NCI-H2029 treated with DMSO at 0.1 percent for 48 hours (cell line): ENCODE data around the gene PYCR2.
A peak's percentile ranks its signal among the peaks of the same experiment; 100 is the strongest.
"Not testable (repeated sequence)": the region's sequence is repeated elsewhere in the genome, so short reads cannot be mapped to it uniquely, and the experiment has no call there.

Experiments
- DNase-seq: peaks from one replicate; lab custom pipeline; 2025; lab: John Stamatoyannopoulos, UW

PYCR2 gene

DNA sequence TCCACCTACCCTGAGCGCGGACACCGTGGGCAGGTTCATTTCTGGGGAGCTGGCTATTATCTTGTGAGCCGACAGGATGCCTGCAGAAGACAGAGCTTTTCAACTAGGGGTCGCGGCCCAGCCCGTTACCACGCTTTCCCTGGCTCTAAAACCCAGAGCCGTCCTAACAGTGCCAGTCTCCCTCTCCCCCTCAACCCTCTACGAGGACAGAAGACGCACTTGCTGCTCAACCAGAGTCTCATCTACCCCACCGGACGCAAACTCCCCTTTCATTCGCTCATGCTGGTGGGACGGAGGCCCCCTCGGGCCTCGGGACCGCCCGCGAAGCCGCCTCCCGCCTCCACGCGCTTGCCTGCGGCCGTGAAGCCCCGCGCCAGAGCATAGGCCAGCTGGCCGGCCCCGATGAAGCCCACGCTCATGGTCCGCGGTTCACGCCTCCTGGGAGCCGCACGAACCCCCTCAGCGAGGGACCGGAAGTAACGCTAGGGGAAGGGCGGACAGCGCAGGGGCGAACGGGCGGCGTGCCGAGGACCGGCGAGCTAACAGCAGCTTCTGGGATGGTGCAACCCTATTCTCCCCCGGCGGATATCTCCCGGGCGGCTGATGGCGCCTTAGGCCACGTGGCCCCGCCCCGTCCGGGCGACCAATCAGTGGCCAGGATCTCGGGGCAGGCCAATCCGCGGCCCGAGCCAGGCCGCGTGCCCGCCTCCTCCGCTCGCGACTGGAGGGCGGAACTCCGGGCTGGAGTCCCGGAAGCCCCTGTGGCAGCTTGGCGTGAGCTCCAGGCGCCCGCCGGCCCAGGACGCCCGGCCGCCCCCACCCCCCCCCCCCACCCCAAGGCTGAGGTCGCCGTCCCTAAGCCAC is at the start of gene PYCR2:
Gene PYCR2, minus strand, starts transcription at position 559 of the 864 bp plus-strand sequence. Its CDS starts 140 bp downstream, at position 419.
- DNase-seq = peak; percentile 79

GRCh38 chr1:225973158-225973557 is 49.1 kb upstream of the PYCR2 start:
- DNase-seq = peak; percentile 70

GRCh38 chr1:225972344-225973152 is 48.5 kb upstream of the PYCR2 start:
- no peak for DNase-seq

DNA sequence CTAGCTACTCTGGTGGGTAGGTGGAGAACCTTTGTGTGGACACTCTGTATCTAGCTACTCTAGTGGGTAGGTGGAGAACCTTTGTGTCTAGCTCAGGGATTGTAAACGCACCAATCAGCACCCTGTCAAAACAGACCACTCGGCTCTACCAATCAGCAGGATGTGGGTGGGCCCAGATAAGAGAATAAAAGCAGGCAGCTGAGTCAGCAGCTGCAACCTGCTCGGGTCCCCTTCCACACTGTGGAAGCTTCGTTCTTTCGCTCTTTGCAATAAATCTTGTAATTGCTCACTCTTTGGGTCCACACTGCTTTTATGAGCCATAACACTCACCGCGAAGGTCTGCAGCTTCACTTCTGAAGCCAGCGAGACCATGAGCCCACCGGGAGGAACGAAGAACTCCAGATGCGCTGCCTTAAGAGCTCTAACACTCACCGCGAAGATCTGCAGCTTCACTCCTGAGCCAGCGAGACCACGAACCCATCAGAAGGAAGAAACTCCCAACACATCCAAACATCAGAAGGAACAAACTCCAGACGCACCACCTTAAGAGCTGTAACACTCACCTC is 46.6 kb upstream of the PYCR2 start:
- not testable (repeated sequence) for DNase-seq

DNA sequence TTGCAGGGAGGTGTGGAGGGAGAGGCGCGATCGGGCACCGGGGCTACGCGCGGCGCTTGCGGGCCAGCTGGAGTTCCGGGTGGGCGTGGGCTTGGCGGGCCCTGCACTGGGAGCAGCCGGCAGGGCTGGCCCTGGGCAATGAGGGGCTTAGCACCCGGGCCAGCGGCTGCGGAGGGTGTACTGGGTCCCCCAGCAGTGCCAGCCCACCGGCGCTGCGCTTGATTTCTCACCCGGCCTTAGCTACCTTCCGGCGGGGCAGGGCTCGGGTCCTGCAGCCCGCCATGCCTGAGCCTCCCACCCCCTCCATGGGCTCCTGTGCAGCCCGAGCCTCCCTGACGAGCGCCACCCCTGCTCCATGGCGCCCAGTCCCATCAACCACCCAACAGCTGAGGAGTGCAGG is 45.7 kb upstream of the PYCR2 start:
- DNase-seq = not testable (repeated sequence)

- no peak for DNase-seq
Measured at GRCh38 chr1:225965231-225965630, 41.2 kb upstream of the PYCR2 start.

DNA sequence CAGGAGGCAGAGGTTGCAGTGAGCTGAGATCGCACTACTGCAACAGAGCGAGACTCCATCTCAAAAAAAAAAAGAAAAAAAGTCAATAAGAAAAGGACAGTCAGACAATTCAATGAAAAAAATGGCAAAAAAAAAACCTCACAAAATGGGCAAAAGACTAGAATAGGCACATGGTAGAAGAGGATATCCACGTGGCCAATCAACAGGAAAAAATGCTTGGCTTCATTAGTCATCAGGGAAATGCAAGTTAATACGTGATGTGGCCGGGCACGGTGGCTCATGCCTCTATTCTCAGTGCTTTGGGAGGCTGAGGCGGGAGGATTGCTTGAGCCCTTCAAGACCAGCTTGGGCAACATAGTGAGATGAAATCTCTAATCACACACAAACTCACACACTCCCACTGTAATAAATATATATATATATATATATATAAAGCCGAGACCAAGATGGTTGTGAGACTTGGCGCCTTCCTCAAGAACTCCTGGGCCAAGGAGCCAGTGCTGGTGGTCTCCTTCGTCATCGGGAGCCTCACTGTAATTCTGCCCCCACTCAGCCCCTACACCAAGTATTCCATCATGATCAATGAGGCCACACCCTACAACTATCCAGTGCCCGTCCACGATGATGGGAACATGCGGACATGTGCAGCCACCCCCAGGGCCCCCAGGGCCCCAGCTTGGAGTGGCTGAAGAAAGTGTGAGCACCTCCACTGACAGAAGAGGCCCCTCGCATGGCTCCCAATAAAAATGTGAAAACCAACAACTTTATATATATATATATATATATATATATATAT is 39.9 kb upstream of the PYCR2 start:
- DNase-seq = no peak

DNA sequence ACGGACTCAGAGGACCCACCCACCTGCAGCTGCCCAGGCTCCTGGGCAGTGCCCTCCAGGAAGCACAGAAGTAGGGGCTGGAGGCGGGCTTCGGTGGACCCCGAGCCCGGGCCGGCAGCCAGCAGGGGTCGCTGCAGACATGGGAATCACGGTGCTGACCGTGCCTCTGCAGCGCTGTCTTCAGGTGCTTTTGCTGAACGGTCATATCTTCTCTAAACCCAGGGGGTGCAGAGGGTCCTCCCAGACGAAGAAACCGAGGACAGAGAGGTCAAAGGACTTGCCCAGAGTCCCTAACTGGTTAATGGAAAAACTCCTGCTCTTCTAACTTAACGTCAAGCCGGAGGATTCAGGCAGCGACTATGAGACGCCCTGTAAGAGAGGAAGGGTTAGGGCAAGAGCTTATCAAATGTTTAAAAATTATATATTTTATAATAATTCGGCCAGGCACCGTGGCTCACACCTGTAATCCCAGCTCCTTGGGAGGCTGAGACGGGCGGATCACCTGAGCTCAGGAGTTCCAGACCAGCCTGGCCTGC is 38.5 kb upstream of the PYCR2 start:
- no peak for DNase-seq

GRCh38 chr1:225961659-225962439 is 37.8 kb upstream of the PYCR2 start:
- no peak for DNase-seq

GRCh38 chr1:225958041-225958440 is 34.0 kb upstream of the PYCR2 start:
- no peak for DNase-seq

DNA sequence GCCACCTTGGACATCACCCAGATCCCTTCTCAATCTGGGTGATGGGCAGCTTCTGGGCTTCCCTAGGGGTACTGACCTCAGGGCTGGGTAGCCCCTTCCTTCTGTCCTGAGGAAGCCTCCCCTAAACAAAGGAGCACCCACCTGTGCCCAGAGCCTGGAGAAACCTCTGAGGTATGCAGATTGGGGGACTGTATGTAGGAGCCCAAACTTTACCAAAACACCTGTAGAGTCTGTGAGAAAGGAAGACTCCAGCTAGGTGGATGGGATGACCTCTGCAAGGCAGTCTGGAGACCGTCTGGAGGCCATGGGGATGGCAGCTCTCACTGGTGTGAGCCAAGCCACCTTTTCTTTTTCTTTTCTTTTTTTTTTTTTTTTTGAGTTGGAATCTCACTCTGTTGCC is 30.7 kb upstream of the PYCR2 start:
- DNase-seq = no peak

- DNase-seq = no peak
Measured at GRCh38 chr1:225953315-225953714, 29.3 kb upstream of the PYCR2 start.

DNA sequence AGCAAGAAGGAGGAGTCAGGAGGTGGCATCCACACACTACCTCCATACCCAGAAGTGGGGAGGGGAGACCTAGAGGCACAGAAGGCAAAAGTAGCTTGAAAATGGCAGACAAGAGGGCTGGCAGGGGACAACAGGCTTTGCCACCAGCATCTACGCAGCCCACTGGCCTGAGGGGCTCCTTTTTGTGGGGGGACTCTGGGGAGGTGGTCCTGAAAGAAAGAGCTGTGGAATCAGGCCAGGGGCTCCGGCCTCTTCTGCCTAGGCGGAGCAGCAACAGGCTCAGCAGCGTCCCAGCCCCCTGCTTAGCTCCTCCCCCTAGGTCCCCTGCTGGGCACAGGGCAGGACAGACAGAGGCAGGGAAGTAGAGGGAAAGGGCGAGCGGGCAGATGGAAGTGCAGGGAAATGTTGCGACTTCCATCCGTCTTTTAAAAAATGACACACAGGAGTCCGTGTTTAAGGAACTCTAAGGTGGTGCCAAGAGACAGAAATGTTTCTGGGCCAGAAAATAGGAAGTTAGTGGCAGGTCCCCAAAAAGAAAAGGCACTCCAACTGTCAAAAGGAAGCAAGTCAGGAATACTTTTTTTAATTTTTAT is 27.0 kb upstream of the PYCR2 start:
- DNase-seq = no peak

DNA sequence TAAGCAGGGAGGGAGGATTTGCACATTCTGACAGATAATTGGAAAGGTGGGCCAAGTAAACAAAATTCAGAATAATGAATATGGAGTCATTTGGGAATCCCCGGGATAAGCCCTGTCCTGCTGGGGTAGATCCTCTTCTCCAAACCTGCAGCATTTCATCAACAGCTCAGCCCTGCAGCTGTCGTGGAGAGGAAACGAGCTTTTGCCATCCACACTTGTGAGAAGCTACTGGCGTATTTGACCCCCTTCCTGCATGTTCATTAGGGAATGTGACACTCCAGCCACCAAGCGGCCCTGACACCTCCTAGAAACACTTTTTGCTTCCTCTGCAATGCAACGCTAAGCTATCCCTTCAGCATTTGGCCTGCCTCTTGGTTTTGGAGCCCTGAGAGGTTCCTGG is 25.0 kb upstream of the PYCR2 start:
- no peak for DNase-seq

DNA sequence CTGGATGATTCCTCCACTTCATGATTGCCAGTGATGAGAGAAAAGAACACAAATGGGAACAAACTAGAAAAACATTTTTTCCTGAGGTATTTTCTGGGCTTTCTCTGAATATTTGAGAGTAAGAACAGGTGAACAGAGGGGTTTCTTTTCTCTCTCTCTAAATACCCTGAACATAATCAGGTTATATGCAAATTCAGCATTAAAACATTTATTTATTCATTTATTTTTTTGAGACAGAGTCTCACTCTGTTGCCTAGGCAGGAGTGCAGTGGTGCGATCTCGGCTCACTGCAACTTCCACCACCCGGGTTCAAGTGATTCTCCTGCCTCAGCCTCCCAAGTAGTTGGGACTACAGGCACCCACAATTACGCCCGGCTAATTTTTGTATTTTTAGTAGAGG is 22.8 kb upstream of the PYCR2 start:
- DNase-seq = no peak

DNA sequence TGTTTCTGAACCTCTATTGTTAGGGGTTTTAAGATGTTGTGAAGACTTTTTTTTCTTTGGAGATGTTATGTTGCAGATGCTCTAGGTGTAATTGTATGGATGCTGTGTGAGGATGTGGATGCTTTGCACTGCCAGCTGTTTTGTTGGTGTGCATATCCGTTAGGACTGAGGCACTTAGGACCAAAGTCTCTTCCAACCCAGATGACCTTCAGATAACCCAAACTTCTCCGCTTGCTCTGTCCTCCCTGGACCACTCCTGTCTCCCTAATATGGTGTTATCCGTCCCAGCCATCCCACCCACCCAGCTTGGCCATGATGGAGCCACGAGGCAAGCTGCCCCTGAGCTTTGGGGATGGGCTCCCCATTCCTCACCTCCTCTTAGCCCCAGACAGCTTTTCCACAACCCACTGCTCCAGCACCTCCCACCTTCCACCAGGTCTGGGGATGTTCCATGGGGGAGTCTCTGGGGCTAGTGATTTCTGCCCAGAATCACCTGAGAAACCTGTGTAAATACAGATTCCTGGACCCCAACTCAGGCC is 22.1 kb upstream of the PYCR2 start:
- DNase-seq = no peak

- no peak for DNase-seq
Measured at GRCh38 chr1:225945564-225945963, 21.5 kb upstream of the PYCR2 start.

GRCh38 chr1:225944951-225945350 is 20.9 kb upstream of the PYCR2 start:
- no peak for DNase-seq

GRCh38 chr1:225944387-225944786 is 20.3 kb upstream of the PYCR2 start:
- DNase-seq = no peak

DNA sequence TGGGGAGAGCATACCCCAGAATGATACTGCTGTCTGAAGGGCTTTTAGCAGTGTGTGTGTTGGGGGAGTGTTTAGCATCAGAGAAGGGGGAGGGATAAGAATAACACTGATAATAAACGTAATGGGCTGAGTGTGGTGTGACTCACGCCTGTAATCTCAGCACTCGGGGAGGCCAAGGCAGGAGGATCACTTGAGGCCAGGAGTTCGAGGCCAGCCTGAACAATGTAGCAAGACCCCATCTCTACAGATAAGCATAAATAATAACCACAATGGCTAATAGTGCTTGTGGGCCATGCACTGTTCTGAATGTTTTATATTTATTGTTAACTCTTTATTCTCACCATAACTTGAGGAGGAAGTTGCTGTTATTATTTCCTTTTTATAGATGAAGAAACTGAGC is 19.5 kb upstream of the PYCR2 start:
- no peak for DNase-seq
